K562 (cell line): ENCODE results near the gene HAUS3. TPM values are rescaled to one million over a fixed set of nuclear protein-coding genes. Genes with fewer than 3 reads are reported as not detected.

Experiments used
- EWSR1 ChIP-seq: fragments of 450-650 bp; IDR thresholded peaks from 2 replicates; pipeline ENCODE4 v1.6.1; 2018; ENCODE audit warnings: borderline replicate concordance, mild to moderate bottlenecking, low read depth, moderate library complexity; ENCODE audit not compliant: partially characterized antibody
- ILF3 ChIP-seq: fragments of 450-650 bp; IDR thresholded peaks from 2 replicates; pipeline ENCODE4 v1.6.1; 2018; ENCODE audit warnings: antibody characterized with exemption, mild to moderate bottlenecking, moderate library complexity, borderline replicate concordance
- NEUROD1 ChIP-seq: fragments of 150-350 bp; IDR thresholded peaks from 2 replicates; pipeline ENCODE4 v1.6.1; 2014; ENCODE audit warnings: borderline replicate concordance, low read length, low read depth; ENCODE audit not compliant: partially characterized antibody
- POLR3G ChIP-seq: IDR thresholded peaks from 2 replicates; pipeline ENCODE4 v1.6.1; 2011; ENCODE audit not compliant: insufficient read length, insufficient replicate concordance; ENCODE audit errors: extremely low read depth
- PURB ChIP-seq: sonication (generic); formaldehyde crosslinking; IDR thresholded peaks from 2 replicates; pipeline ENCODE4 v1.9.0; 2021; ENCODE audit warnings: low read depth, mild to moderate bottlenecking, missing genetic modification reagents
- THRB ChIP-seq: fragments of 450-650 bp; formaldehyde crosslinking; conservative IDR thresholded peaks from 2 replicates; pipeline ENCODE4 v1.4.0; 2022; ENCODE audit warnings: mild to moderate bottlenecking, missing genetic modification characterization
- polyA plus RNA-seq, 8 experiments: library from polyadenylated mRNA; depleted of rRNA in 4 of 8; stranded (reverse) in 5 of 8; unstranded in 3 of 8; fragments of >200 nt; fragmentation: Nextera tagmentation in 2 of 8; fragmentation: Illumina TruSeq in 1 of 8; extraction: Ambion mirVana in 2 of 8; extraction: Trizol in 1 of 8; gene quantifications; 2 replicates each; pipeline versions ENCODE4 v1.2.1 to v1.2.3, GENCODE V29; 2011 to 2014; ENCODE audit warnings: inconsistent platforms in 1 of 8, missing spikeins in 1 of 8
- total RNA-seq, 7 experiments: library from RNA; depleted of rRNA in 6 of 7; stranded (reverse); fragments of >200 nt in 6 of 7; fragmentation: Illumina TruSeq in 2 of 7; extraction: Trizol in 2 of 7; gene quantifications; 2 replicates each; pipeline versions ENCODE4 v1.2.1 to v1.2.3, GENCODE V29; 2011 to 2021; ENCODE audit warnings: low replicate concordance in 1 of 7
- TF ChIP-seq, protein P1 (sequence below): sonication (generic); formaldehyde crosslinking; IDR thresholded peaks from 2 replicates; pipeline ENCODE4 v1.8.1; 2023; ENCODE audit warnings: mild to moderate bottlenecking, missing genetic modification reagents

HAUS3 gene
- total and polyA plus RNA-seq, 9 of the 15 experiments (the other 6 are each of a cell fraction or from before 2014, with no cell fraction given) = 8.9 to 25.7 (median 21.5) TPM

GRCh38 chr4:2277956-2278355, 36.0 kb upstream of the HAUS3 start (continued):
- TF ChIP-seq POLR3G (no peak), THRB (CRISPR knock-in tag) (no peak), ILF3 (no peak), PURB (CRISPR knock-in tag) (no peak), EWSR1 (no peak), NEUROD1 (no peak)
- TF ChIP-seq, protein P1, sequence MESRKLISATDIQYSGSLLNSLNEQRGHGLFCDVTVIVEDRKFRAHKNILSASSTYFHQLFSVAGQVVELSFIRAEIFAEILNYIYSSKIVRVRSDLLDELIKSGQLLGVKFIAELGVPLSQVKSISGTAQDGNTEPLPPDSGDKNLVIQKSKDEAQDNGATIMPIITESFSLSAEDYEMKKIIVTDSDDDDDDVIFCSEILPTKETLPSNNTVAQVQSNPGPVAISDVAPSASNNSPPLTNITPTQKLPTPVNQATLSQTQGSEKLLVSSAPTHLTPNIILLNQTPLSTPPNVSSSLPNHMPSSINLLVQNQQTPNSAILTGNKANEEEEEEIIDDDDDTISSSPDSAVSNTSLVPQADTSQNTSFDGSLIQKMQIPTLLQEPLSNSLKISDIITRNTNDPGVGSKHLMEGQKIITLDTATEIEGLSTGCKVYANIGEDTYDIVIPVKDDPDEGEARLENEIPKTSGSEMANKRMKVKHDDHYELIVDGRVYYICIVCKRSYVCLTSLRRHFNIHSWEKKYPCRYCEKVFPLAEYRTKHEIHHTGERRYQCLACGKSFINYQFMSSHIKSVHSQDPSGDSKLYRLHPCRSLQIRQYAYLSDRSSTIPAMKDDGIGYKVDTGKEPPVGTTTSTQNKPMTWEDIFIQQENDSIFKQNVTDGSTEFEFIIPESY (CRISPR knock-in tag) = no peak
